Measurements from ENCODE around the gene RPL39. TPM values are rescaled to one million over a fixed set of nuclear protein-coding genes. Genes with fewer than 3 reads are reported as not detected.

The RPL39 gene
- total and polyA plus RNA-seq, 2 experiments from 2014 or later, result 2,910 to 2,912 TPM

DNA sequence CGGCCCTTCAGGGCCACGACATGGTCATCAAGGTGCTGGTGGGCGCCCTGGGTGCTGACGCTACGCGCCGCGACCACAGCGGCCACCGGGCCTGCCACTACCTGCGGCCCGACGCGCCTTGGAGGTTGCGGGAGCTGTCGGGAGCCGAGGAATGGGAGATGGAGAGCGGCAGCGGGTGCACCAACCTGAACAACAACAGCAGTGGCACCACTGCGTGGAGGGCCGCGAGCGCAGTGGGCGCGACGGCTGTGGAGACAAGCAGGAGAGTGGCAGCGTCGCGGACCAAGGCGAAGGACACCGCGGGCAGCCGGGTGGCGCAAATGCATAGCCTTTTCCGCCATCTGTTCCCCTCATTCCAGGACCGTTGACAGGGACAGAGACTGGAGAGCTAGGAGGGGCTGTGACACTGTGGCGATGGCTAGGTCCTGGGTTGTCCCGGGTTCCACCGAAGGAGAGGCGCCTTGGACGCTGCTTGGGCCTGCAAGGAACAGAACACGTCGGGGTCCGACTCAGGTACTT lies 32.1 kb downstream of the RPL39 start:
- peaks cover 42% of the 10 kb centered on the region for H3K4me1 Mint-ChIP-seq
- Histone ChIP-seq H3F3A (replicated peaks; ENCODE audit: low read depth) (0 out of 2 replicates have a peak, but pooled peaks cover 3% of the 10 kb centered on the region), H3K27me3 (ENCODE audit: insufficient read depth) (peaks cover 12% of the 10 kb centered on the region), H4K20me1 (replicated peaks; ENCODE audit: insufficient read depth) (no peaks in the 10 kb centered on the region), H3K36me3 (ENCODE audit: insufficient read depth) (no peaks in the 10 kb centered on the region), H3K79me2 (replicated peaks; ENCODE audit: insufficient read depth) (no peaks in the 10 kb centered on the region), H2AFZ (no peak overlapping the region), H3K4me3 (peak overlapping the region; percentile 65), H3K27ac (ENCODE audit: low read depth) (no peak overlapping the region), H3K9me2 (ENCODE audit: insufficient read depth) (no peaks in the 10 kb centered on the region), H3K4me1 (ENCODE audit: insufficient read depth) (peaks cover 26% of the 10 kb centered on the region), H3K4me2 (peak overlapping the region; percentile 81)
- peak overlapping the region; percentile 71 for H3K4me3 Mint-ChIP-seq
- TF ChIP-seq ZNF114 (CRISPR knock-in tag; IDR thresholded peaks at IDR 0.05), result no peak
- TF ChIP-seq, protein P1, sequence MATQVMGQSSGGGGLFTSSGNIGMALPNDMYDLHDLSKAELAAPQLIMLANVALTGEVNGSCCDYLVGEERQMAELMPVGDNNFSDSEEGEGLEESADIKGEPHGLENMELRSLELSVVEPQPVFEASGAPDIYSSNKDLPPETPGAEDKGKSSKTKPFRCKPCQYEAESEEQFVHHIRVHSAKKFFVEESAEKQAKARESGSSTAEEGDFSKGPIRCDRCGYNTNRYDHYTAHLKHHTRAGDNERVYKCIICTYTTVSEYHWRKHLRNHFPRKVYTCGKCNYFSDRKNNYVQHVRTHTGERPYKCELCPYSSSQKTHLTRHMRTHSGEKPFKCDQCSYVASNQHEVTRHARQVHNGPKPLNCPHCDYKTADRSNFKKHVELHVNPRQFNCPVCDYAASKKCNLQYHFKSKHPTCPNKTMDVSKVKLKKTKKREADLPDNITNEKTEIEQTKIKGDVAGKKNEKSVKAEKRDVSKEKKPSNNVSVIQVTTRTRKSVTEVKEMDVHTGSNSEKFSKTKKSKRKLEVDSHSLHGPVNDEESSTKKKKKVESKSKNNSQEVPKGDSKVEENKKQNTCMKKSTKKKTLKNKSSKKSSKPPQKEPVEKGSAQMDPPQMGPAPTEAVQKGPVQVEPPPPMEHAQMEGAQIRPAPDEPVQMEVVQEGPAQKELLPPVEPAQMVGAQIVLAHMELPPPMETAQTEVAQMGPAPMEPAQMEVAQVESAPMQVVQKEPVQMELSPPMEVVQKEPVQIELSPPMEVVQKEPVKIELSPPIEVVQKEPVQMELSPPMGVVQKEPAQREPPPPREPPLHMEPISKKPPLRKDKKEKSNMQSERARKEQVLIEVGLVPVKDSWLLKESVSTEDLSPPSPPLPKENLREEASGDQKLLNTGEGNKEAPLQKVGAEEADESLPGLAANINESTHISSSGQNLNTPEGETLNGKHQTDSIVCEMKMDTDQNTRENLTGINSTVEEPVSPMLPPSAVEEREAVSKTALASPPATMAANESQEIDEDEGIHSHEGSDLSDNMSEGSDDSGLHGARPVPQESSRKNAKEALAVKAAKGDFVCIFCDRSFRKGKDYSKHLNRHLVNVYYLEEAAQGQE (IDR thresholded peaks at IDR 0.05; ENCODE audit: unreplicated experiment), result no peak
- TF ChIP-seq CREB1 (CRISPR knock-in tag; IDR thresholded peaks at IDR 0.05; ENCODE audit: low read depth), result 0 out of 2 replicates have a peak, but pooled peaks have one; percentile 36
- TF ChIP-seq JUNB (IDR thresholded peaks at IDR 0.05; ENCODE audit: unreplicated experiment), result no peak
- no peak overlapping the region for H3K27ac Mint-ChIP-seq
- peak; percentile 3; the same call in 2 of the 3 replicates for ATAC-seq
- H3K9me3 Mint-ChIP-seq, result no peaks in the 10 kb centered on the region
- peaks cover 24% of the 10 kb centered on the region for H3K27me3 Mint-ChIP-seq (ENCODE audit: insufficient read depth, low read depth, poor library complexity)
- DNase-seq (ENCODE audit: low spot score), result peak; percentile 36
- no peaks in the 10 kb centered on the region; the same call in 1 of the 3 replicates for H3K36me3 Mint-ChIP-seq (ENCODE audit: low read depth)

DNA sequence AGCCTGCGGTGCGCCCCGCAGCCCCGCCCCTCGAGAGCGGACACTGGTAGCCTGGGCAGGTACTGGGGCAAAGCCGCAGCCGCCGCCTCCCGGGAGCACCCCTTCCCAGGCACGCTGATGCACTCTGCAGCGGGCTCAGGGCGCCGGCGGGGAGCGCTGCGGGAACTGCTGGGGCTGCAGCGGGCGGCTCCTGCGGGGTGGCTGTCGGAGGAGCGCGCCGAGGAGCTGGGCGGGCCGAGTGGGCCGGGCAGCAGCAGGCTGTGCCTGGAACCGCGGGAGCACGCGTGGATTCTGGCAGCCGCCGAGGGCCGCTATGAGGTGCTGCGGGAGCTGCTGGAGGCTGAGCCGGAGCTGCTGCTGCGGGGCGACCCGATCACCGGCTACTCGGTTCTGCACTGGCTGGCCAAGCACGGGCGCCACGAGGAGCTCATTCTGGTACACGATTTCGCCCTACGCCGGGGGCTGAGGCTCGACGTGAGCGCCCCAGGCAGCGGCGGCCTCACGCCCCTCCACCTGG lies 32.6 kb downstream of the RPL39 start:
- no peaks in the 10 kb centered on the region for H3K79me2 ChIP-seq (replicated peaks; ENCODE audit: insufficient read depth)
- peak overlapping the region; percentile 65 for H3K4me3 ChIP-seq
- H3K9me2 ChIP-seq (ENCODE audit: insufficient read depth), result no peaks in the 10 kb centered on the region
- peaks cover 44% of the 10 kb centered on the region for H3K4me1 Mint-ChIP-seq
- H3K4me1 ChIP-seq (ENCODE audit: insufficient read depth), result peaks cover 26% of the 10 kb centered on the region
- H3K36me3 Mint-ChIP-seq (ENCODE audit: low read depth), result no peaks in the 10 kb centered on the region; the same call in 1 of the 3 replicates
- no peak for DNase-seq (ENCODE audit: low spot score)
- no peak overlapping the region for H2AFZ ChIP-seq
- no peaks in the 10 kb centered on the region for H3K36me3 ChIP-seq (ENCODE audit: insufficient read depth)
- peak; percentile 53 for ATAC-seq
- peak overlapping the region; percentile 71 for H3K4me3 Mint-ChIP-seq
- peaks cover 24% of the 10 kb centered on the region for H3K27me3 Mint-ChIP-seq (ENCODE audit: insufficient read depth, low read depth, poor library complexity)
- peaks cover 12% of the 10 kb centered on the region for H3K27me3 ChIP-seq (ENCODE audit: insufficient read depth)
- H3K4me2 ChIP-seq, result peak overlapping the region; percentile 81
- H3K9me3 Mint-ChIP-seq, result no peaks in the 10 kb centered on the region
- H3F3A ChIP-seq (replicated peaks; ENCODE audit: low read depth), result 0 out of 2 replicates have a peak, but pooled peaks cover 3% of the 10 kb centered on the region
- H4K20me1 ChIP-seq (replicated peaks; ENCODE audit: insufficient read depth), result no peaks in the 10 kb centered on the region
- H3K27ac ChIP-seq (ENCODE audit: low read depth), result no peak overlapping the region
- no peak overlapping the region for H3K27ac Mint-ChIP-seq
- no peak for TF ChIP-seq ZNF114 (CRISPR knock-in tag; IDR thresholded peaks at IDR 0.05)
- TF ChIP-seq EZH2 (IDR thresholded peaks at IDR 0.05; ENCODE audit: low read depth, unreplicated experiment), result no peak
- TF ChIP-seq JUNB (IDR thresholded peaks at IDR 0.05; ENCODE audit: unreplicated experiment), result no peak
- no peak for TF ChIP-seq CREB1 (CRISPR knock-in tag; IDR thresholded peaks at IDR 0.05; ENCODE audit: low read depth)
- TF ChIP-seq, protein P2, sequence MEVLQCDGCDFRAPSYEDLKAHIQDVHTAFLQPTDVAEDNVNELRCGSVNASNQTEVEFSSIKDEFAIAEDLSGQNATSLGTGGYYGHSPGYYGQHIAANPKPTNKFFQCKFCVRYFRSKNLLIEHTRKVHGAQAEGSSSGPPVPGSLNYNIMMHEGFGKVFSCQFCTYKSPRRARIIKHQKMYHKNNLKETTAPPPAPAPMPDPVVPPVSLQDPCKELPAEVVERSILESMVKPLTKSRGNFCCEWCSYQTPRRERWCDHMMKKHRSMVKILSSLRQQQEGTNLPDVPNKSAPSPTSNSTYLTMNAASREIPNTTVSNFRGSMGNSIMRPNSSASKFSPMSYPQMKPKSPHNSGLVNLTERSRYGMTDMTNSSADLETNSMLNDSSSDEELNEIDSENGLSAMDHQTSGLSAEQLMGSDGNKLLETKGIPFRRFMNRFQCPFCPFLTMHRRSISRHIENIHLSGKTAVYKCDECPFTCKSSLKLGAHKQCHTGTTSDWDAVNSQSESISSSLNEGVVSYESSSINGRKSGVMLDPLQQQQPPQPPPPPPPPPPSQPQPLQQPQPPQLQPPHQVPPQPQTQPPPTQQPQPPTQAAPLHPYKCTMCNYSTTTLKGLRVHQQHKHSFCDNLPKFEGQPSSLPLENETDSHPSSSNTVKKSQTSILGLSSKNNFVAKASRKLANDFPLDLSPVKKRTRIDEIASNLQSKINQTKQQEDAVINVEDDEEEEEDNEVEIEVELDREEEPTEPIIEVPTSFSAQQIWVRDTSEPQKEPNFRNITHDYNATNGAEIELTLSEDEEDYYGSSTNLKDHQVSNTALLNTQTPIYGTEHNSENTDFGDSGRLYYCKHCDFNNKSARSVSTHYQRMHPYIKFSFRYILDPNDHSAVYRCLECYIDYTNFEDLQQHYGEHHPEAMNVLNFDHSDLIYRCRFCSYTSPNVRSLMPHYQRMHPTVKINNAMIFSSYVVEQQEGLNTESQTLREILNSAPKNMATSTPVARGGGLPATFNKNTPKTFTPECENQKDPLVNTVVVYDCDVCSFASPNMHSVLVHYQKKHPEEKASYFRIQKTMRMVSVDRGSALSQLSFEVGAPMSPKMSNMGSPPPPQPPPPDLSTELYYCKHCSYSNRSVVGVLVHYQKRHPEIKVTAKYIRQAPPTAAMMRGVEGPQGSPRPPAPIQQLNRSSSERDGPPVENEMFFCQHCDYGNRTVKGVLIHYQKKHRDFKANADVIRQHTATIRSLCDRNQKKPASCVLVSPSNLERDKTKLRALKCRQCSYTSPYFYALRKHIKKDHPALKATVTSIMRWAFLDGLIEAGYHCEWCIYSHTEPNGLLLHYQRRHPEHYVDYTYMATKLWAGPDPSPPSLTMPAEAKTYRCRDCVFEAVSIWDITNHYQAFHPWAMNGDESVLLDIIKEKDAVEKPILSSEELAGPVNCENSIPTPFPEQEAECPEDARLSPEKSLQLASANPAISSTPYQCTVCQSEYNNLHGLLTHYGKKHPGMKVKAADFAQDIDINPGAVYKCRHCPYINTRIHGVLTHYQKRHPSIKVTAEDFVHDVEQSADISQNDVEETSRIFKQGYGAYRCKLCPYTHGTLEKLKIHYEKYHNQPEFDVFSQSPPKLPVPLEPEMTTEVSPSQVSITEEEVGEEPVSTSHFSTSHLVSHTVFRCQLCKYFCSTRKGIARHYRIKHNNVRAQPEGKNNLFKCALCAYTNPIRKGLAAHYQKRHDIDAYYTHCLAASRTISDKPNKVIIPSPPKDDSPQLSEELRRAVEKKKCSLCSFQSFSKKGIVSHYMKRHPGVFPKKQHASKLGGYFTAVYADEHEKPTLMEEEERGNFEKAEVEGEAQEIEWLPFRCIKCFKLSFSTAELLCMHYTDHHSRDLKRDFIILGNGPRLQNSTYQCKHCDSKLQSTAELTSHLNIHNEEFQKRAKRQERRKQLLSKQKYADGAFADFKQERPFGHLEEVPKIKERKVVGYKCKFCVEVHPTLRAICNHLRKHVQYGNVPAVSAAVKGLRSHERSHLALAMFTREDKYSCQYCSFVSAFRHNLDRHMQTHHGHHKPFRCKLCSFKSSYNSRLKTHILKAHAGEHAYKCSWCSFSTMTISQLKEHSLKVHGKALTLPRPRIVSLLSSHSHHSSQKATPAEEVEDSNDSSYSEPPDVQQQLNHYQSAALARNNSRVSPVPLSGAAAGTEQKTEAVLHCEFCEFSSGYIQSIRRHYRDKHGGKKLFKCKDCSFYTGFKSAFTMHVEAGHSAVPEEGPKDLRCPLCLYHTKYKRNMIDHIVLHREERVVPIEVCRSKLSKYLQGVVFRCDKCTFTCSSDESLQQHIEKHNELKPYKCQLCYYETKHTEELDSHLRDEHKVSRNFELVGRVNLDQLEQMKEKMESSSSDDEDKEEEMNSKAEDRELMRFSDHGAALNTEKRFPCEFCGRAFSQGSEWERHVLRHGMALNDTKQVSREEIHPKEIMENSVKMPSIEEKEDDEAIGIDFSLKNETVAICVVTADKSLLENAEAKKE (CRISPR knock-in tag; IDR thresholded peaks at IDR 0.05), result no peak
- TF ChIP-seq POLR2AphosphoS5 (IDR thresholded peaks at IDR 0.05; ENCODE audit: low read depth), result no peak
- TF ChIP-seq STAT1 (IDR thresholded peaks at IDR 0.05; ENCODE audit: unreplicated experiment), result no peak
- no peak for TF ChIP-seq EZH2phosphoT487 (IDR thresholded peaks at IDR 0.05; ENCODE audit: unreplicated experiment)
- no peak for TF ChIP-seq NANOG (IDR thresholded peaks at IDR 0.05; ENCODE audit: borderline replicate concordance)
